HG03196 (cell line): ENCODE data around the gene CBL.
"Not testable (repeated sequence)": the region's sequence is repeated elsewhere in the genome, so short reads cannot be mapped to it uniquely, and the experiment has no call there.

ENCODE experiments used
- ATAC-seq: cut with Tn5 transposase; IDR thresholded peaks from one replicate; pipeline ENCODE4 v1.9.1; 2021; ENCODE audit not compliant: unreplicated experiment

The CBL gene

DNA sequence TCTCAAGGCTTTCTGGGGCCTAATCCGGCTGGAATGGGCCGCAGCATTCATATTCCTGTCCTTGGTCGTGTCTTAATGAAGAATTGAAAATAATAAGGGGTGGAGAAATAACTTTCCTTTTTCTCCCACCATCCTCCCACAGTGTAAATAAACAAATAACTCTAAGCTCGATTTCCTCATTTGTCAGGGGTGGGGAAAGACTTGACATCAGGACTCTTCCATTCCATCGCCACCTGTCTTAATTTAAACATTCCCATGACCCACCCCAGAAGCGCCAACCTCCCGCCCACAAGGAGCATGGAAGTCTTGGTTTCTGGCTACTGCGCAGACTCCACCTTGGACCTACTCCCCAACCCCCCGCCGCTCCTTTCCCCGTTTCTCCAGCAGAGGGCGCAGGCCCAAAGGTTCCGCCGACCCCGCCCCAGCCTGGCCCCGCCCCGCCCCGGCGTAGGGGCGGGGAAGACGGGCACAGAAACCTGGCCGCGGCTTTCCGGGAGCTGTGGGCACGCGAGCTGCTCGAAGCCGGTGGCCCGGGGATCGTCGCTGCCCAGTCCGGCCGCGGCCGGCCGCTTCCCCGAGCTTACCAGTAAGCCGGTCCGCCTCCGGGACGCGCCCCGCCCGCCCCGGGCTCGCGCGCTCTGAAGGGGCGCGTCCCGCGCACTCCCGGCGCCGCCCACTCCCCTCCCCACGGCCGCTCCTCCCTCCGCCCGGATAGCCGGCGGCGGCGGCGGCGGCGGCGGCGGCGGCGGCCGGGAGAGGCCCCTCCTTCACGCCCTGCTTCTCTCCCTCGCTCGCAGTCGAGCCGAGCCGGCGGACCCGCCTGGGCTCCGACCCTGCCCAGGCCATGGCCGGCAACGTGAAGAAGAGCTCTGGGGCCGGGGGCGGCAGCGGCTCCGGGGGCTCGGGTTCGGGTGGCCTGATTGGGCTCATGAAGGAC lies at the start of gene CBL:
Gene CBL, plus strand, starts transcription at position 766 of the 937 bp plus-strand sequence. Its CDS starts 79 bp downstream, at position 845.
- ATAC-seq: peak; percentile 87

DNA sequence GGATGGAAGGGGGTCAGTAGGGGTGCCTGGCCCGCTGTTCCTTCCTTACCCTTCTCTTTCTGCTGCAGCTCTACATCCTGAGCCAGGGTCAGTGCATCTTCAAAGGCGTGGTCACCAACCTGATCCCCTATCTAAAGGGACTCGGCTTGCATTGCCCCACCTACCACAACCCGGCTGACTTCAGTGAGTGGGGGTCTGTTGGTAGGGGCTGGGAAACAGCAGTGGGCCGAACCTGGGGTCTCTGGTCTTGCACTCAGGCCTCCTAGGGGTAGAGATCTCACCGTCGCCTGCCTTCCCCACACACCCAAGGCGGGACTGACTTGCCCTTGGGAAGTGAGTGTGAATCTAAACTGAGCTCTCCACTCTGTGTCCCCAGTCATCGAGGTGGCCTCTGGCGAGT lies 49.6 kb upstream of the CBL start:
- no peak for ATAC-seq

DNA sequence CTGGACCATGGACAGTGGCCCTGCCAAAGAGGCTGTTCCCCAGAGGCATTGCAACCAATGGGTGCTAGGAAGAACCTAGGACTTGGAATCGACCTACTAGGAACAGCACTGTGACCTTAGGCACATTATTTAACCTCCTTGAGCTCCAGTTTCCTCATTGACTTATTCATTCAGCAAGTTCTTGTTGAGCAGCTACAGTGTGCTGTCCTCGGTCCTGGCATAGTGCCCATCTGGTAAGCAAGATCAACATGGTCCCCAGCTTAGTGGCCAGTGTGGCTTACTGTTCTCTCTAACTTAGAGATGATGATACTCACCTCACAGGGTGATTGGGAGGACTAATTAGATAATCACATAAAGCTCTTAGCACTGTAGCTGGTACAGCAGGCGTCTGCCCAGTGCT lies 49.1 kb upstream of the CBL start:
- no peak for ATAC-seq

DNA sequence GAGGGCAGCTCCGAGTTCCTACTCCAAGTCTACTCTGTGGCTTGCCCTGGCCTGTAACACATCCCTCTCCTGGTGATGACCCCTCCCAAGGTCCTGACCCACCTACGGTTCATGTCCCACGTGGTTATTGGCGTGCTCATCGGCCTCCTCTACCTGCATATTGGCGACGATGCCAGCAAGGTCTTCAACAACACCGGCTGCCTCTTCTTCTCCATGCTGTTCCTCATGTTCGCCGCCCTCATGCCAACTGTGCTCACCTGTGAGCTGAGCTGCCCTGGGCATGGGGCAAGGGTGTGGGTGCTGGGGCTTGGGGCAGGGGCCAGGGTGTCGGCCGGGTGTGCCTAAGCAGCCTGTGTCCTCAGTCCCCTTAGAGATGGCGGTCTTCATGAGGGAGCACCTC lies 47.7 kb upstream of the CBL start:
- ATAC-seq: no peak

DNA sequence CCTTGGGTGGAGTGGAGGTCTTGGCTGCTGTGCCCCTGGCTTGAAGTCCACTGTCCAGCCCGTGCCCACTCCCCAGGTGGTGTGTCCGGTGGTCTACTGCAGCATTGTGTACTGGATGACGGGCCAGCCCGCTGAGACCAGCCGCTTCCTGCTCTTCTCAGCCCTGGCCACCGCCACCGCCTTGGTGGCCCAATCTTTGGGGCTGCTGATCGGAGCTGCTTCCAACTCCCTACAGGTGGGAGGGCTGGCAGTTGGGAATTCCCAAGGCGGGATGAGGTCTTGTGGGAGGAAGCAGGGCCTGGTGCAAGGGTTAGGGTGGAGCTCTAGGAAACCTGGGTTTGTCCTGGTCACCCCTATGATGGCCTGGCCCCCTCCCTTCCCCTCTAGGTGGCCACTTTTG lies 46.0 kb upstream of the CBL start:
- ATAC-seq: no peak

DNA sequence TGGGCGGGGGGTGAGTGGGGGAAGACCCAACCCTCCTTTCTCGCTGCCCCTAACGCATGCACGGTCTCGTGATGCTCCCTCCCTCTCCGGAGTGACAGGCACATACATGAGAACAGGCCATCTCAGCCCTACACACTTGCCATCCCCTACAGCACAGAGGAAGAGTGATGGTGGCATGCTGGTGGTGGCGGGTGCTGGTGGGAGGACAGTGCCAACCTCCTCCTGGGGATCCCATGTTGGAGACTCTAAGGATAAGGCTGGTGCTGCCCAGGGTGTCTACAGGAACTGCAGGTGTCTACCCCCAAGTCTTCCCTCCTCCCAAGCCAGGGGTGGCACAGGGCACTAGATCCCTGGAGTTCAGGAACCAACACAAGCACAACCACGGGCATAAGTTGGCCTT lies 44.3 kb upstream of the CBL start:
- no peak for ATAC-seq

GRCh38 chr11:119166368-119167076 lies 39.6 kb upstream of the CBL start:
- ATAC-seq: no peak

DNA sequence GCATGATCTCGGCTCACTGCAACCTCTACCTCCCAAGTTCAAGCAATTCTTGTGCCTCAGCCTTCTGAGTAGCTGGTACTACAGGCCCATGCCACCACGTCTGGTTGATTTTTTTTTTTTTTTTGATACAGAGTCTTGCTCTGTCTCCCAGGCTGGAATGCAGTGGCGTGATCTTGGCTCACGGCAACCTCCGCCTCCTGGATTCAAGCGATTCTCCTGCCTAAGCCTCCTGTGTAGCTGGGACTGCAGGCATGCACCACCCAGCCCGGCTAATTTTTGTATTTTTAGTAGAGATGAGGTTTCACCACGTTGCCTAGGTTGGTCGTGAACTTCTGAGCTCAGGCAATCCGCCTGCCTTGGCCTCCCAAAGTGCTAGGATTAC lies 39.1 kb upstream of the CBL start:
- not testable (repeated sequence) for ATAC-seq

GRCh38 chr11:119167933-119168332 lies 38.2 kb upstream of the CBL start:
- ATAC-seq: no peak

GRCh38 chr11:119168471-119169281 lies 37.5 kb upstream of the CBL start, which contains the start of gene NLRX1:
NLRX1 (plus strand) TSS chr11:119168725; CDS start chr11:119171404, 2,679 bp downstream.
- ATAC-seq: peak; percentile 82

DNA sequence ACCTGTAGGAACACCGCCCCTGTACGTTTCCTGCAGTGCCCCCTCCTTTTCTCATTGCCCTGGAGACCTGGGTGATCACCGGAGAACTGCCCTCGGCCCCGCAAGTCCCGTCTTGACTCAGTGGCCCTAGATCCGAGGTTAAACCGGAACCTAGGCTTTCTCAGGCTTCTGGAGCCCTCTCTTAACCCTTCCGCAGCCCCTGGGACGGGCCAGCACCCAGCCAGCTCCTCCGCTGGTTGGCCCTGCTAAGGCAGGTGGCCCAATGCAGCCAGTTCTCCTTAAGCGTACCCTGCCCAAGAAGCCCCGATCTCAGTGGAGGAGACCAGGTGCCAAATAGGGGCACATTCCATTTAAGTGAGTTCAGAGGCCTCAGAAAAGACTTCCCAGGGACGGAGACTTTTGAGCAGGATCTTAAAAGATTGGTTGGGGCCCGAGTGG lies 36.8 kb upstream of the CBL start:
- ATAC-seq: peak; percentile 16

- no peak for ATAC-seq
Observed at GRCh38 chr11:119172513-119172912, 33.6 kb upstream of the CBL start.

- no peak for ATAC-seq
Observed at GRCh38 chr11:119173453-119173852, 32.7 kb upstream of the CBL start.

GRCh38 chr11:119175493-119176077 lies 30.6 kb upstream of the CBL start:
- ATAC-seq: no peak

GRCh38 chr11:119178166-119178680 lies 27.9 kb upstream of the CBL start:
- ATAC-seq: no peak

GRCh38 chr11:119179342-119179741 lies 26.8 kb upstream of the CBL start:
- no peak for ATAC-seq

GRCh38 chr11:119179983-119180382 lies 26.2 kb upstream of the CBL start:
- ATAC-seq: no peak

DNA sequence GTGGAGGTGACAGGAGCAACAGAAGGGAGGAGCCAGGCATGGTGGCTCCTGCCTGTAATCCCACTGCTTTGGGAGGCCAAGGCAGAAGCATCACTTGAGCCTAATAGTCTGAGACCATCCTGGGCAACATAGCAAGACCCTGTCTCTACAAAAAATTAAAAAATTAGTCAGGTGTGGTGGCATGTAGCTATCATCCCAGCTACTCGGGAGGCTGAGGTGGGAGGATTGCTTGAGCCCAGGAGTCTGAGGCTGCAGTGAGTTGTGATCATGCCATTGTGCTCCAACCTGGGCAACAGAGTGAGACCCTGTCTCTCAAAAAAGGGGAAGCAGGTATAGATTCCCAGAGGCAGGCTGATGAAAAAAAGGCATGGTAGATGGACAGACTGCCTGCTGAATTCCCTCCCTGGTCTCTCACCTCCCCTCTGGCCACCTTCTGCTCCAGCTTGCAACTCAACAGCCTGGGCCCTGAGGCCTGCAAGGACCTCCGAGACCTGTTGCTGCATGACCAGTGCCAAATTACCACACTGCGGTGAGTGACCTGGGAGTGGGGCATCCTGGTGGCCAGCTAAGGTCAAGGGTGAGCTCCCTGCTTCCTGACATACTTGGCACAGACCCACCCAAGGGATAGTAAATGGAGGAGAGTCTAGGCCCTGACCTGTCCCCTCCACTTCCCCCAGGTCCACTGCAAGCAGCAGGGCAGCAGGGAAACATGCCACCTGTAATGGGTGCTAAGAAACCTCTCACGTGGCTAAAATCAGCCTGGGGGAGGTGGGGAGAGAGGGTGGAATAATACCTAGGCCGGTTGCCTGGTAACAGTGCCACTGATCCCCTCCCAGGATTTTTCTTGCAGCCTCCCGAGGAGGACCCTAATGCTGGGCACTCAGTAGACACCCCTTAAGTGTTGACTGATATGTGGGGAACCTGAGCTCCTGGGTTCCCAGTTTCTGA lies 25.1 kb upstream of the CBL start:
- no peak for ATAC-seq

GRCh38 chr11:119181677-119182412 lies 24.3 kb upstream of the CBL start:
- ATAC-seq: no peak
